Activated B cell treated with CpG ODN at 0.5 μM for 24 hours (primary cell): ENCODE results near the gene KRT15. TPM values are rescaled to one million over a fixed set of nuclear protein-coding genes. Genes with fewer than 3 reads are reported as not detected.

ENCODE experiments used
- ATAC-seq: fragments of 200-7000 bp; cut with Tn5 transposase; one replicate; pipeline ENCODE4 v1.10.0; 2021; ENCODE audit warnings: low read depth, mild to moderate bottlenecking, moderate library complexity
- CTCF ChIA-PET: fragments of 350-600 bp; sonication (Branson Sonifier 250); formaldehyde crosslinking; loops from one replicate; lab custom pipeline; 2021; ENCODE audit warnings: antibody characterized with exemption; lab: Charles Lee
- POLR2A ChIA-PET: fragments of 350-600 bp; sonication (Branson Sonifier 250); formaldehyde crosslinking; loops from one replicate; lab custom pipeline; 2021; ENCODE audit warnings: antibody characterized with exemption; lab: Charles Lee
- DNase-seq: peaks from one replicate; pipeline ENCODE4 v3.0.0; 2022
- H3K27ac Mint-ChIP-seq: one replicate; pipeline ENCODE4 v1.8.0; 2020; ENCODE audit warnings: mixed read lengths
- H3K27me3 Mint-ChIP-seq: one replicate; pipeline ENCODE4 v1.8.0; 2021; ENCODE audit warnings: mixed read lengths
- H3K36me3 Mint-ChIP-seq: one replicate; pipeline ENCODE4 v1.8.0; 2021; ENCODE audit warnings: low read depth, mixed read lengths
- H3K4me1 Mint-ChIP-seq: one replicate; pipeline ENCODE4 v1.8.0; 2021; ENCODE audit warnings: mixed read lengths
- H3K4me3 Mint-ChIP-seq: one replicate; pipeline ENCODE4 v1.8.0; 2020; ENCODE audit warnings: mild to moderate bottlenecking, mixed read lengths
- H3K9me3 Mint-ChIP-seq: one replicate; pipeline ENCODE4 v1.8.0; 2020; ENCODE audit warnings: mixed read lengths
- CTCF ChIP-seq: fragments of 200-600 bp; IDR thresholded peaks from one replicate; pipeline ENCODE4 v1.8.0; 2022; ENCODE audit warnings: antibody characterized with exemption, mild to moderate bottlenecking
- intact Hi-C: fragments of 100-400 bp; cut with micrococcal nuclease; formaldehyde crosslinking; loops from one replicate; pipeline ENCODE4 v1.15.1; 2024
- total RNA-seq: library from RNA; stranded (reverse); gene quantifications from 2 replicates; pipeline ENCODE4 v1.2.3, GENCODE V29; 2022

The KRT15 gene
- total RNA-seq, 1 donor from 2014 or later, result not detected

- CTCF ChIA-PET, result no interaction called here
- H3K27me3 Mint-ChIP-seq, result peaks cover 6% of the 10 kb centered on the region
- DNase-seq (no peak), ATAC-seq (no peak)
- H3K9me3 Mint-ChIP-seq, result no peaks in the 10 kb centered on the region
- no peak for TF ChIP-seq CTCF
- H3K27ac Mint-ChIP-seq, result no peak overlapping the region
- no peaks in the 10 kb centered on the region for H3K36me3 Mint-ChIP-seq
- peaks cover 6% of the 10 kb centered on the region for H3K4me1 Mint-ChIP-seq
- POLR2A ChIA-PET, result no interaction called here
- intact Hi-C loops, result no loop called here
- H3K4me3 Mint-ChIP-seq, result no peak overlapping the region
Observed at GRCh38 chr17:41476866-41477815, 41.5 kb downstream of the KRT15 start.

- POLR2A ChIA-PET, result no interaction called here
- H3K27me3 Mint-ChIP-seq, result peaks cover 6% of the 10 kb centered on the region
- no peak for ATAC-seq
- H3K27ac Mint-ChIP-seq, result no peak overlapping the region
- peaks cover 6% of the 10 kb centered on the region for H3K4me1 Mint-ChIP-seq
- intact Hi-C loops, result no loop called here
- TF ChIP-seq CTCF, result no peak
- H3K9me3 Mint-ChIP-seq, result no peaks in the 10 kb centered on the region
- no peak overlapping the region for H3K4me3 Mint-ChIP-seq
- no peak for DNase-seq
- CTCF ChIA-PET, result no interaction called here
- H3K36me3 Mint-ChIP-seq, result no peaks in the 10 kb centered on the region
Observed at GRCh38 chr17:41475421-41475820, 43.3 kb downstream of the KRT15 start.

- Mint-ChIP-seq H3K9me3 (no peaks in the 10 kb centered on the region), H3K27ac (no peak overlapping the region), H3K36me3 (no peaks in the 10 kb centered on the region), H3K27me3 (peaks cover 6% of the 10 kb centered on the region), H3K4me1 (peaks cover 2% of the 10 kb centered on the region), H3K4me3 (no peak overlapping the region)
- DNase-seq, result no peak
- CTCF ChIA-PET, result no interaction called here
- POLR2A ChIA-PET, result no interaction called here
- ATAC-seq, result no peak
- TF ChIP-seq CTCF, result no peak
- intact Hi-C loops, result no loop called here
Observed at GRCh38 chr17:41474863-41475262, 43.8 kb downstream of the KRT15 start.

GRCh38 chr17:41468346-41468745, 50.3 kb downstream of the KRT15 start:
- Mint-ChIP-seq H3K27me3 (peaks cover 17% of the 10 kb centered on the region), H3K9me3 (peaks cover 7% of the 10 kb centered on the region), H3K4me1 (no peaks in the 10 kb centered on the region), H3K36me3 (no peaks in the 10 kb centered on the region), H3K4me3 (no peak overlapping the region), H3K27ac (no peak overlapping the region)
- intact Hi-C loops, result no loop called here
- ChIA-PET POLR2A (no interaction called here), CTCF (no interaction called here)
- no peak for TF ChIP-seq CTCF
- DNase-seq (no peak), ATAC-seq (no peak)

- no peaks in the 10 kb centered on the region for H3K4me1 Mint-ChIP-seq
- H3K27me3 Mint-ChIP-seq, result peaks cover 16% of the 10 kb centered on the region
- no peak overlapping the region for H3K27ac Mint-ChIP-seq
- no peak overlapping the region for H3K4me3 Mint-ChIP-seq
- ChIA-PET POLR2A (no interaction called here), CTCF (no interaction called here)
- ATAC-seq (no peak), DNase-seq (no peak)
- intact Hi-C loops, result no loop called here
- no peaks in the 10 kb centered on the region for H3K36me3 Mint-ChIP-seq
- no peak for TF ChIP-seq CTCF
- peaks cover 7% of the 10 kb centered on the region for H3K9me3 Mint-ChIP-seq
Observed at GRCh38 chr17:41467561-41467960, 51.1 kb downstream of the KRT15 start.
